ENCODE data around the gene ACSL3.
"Not testable (repeated sequence)": the region's sequence is repeated elsewhere in the genome, so short reads cannot be mapped to it uniquely, and the experiment has no call there.

The ACSL3 gene

DNA sequence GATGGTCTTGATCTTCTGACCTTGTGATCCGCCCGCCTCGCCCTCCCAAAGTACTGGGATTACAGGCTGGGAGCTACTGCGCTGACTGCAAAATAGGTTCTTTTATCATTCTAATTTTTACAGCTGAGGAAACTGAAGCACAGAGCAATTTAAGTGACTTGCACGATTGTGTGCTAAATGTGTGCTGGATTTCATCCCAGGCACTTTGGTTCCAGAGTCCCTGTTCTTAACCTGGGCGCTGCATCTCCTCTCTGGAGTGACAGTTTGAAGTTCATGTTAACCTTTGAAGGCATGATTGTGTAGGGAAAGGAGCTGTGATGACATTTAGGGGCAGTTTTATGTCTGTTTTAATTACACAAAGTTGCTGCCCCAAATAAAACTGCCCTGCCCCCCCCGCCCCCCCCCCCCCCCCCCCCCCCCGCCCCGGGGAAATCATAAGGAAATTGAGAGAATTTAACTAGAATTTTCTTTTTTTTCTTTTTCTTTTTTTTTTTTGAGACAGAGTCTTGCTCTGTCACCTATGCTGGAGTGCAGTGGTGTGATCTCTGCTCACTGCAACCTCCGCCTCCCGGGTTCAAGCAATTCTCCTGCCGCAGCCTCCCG is 5.6 kb downstream of the ACSL3 start:
- no peak overlapping the region for H3K27ac ChIP-seq (replicated peaks)
- H3K4me3 ChIP-seq (replicated peaks; ENCODE audit: insufficient read depth, low read length) = no peak overlapping the region
- TF ChIP-seq, protein P1, sequence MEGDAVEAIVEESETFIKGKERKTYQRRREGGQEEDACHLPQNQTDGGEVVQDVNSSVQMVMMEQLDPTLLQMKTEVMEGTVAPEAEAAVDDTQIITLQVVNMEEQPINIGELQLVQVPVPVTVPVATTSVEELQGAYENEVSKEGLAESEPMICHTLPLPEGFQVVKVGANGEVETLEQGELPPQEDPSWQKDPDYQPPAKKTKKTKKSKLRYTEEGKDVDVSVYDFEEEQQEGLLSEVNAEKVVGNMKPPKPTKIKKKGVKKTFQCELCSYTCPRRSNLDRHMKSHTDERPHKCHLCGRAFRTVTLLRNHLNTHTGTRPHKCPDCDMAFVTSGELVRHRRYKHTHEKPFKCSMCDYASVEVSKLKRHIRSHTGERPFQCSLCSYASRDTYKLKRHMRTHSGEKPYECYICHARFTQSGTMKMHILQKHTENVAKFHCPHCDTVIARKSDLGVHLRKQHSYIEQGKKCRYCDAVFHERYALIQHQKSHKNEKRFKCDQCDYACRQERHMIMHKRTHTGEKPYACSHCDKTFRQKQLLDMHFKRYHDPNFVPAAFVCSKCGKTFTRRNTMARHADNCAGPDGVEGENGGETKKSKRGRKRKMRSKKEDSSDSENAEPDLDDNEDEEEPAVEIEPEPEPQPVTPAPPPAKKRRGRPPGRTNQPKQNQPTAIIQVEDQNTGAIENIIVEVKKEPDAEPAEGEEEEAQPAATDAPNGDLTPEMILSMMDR (IDR thresholded peaks at IDR 0.05; ENCODE audit: insufficient read depth, low read length) = no peak
- TF ChIP-seq GABPA (IDR thresholded peaks at IDR 0.05; ENCODE audit: low read depth) (no peak), POLR2AphosphoS5 (IDR thresholded peaks at IDR 0.05; ENCODE audit: low read depth) (no peak), SPI1 (IDR thresholded peaks at IDR 0.05; ENCODE audit: borderline replicate concordance, low read depth) (no peak)
- TF ChIP-seq, protein P2, sequence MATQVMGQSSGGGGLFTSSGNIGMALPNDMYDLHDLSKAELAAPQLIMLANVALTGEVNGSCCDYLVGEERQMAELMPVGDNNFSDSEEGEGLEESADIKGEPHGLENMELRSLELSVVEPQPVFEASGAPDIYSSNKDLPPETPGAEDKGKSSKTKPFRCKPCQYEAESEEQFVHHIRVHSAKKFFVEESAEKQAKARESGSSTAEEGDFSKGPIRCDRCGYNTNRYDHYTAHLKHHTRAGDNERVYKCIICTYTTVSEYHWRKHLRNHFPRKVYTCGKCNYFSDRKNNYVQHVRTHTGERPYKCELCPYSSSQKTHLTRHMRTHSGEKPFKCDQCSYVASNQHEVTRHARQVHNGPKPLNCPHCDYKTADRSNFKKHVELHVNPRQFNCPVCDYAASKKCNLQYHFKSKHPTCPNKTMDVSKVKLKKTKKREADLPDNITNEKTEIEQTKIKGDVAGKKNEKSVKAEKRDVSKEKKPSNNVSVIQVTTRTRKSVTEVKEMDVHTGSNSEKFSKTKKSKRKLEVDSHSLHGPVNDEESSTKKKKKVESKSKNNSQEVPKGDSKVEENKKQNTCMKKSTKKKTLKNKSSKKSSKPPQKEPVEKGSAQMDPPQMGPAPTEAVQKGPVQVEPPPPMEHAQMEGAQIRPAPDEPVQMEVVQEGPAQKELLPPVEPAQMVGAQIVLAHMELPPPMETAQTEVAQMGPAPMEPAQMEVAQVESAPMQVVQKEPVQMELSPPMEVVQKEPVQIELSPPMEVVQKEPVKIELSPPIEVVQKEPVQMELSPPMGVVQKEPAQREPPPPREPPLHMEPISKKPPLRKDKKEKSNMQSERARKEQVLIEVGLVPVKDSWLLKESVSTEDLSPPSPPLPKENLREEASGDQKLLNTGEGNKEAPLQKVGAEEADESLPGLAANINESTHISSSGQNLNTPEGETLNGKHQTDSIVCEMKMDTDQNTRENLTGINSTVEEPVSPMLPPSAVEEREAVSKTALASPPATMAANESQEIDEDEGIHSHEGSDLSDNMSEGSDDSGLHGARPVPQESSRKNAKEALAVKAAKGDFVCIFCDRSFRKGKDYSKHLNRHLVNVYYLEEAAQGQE (IDR thresholded peaks at IDR 0.05; ENCODE audit: insufficient replicate concordance, low read depth) = no peak
- no peak for DNase-seq (ENCODE audit: low read depth in 1 of 2, low spot score in 1 of 2)
- no peaks in the 10 kb centered on the region for H3K27me3 ChIP-seq (ENCODE audit: insufficient read depth, poor library complexity, severe bottlenecking)

DNA sequence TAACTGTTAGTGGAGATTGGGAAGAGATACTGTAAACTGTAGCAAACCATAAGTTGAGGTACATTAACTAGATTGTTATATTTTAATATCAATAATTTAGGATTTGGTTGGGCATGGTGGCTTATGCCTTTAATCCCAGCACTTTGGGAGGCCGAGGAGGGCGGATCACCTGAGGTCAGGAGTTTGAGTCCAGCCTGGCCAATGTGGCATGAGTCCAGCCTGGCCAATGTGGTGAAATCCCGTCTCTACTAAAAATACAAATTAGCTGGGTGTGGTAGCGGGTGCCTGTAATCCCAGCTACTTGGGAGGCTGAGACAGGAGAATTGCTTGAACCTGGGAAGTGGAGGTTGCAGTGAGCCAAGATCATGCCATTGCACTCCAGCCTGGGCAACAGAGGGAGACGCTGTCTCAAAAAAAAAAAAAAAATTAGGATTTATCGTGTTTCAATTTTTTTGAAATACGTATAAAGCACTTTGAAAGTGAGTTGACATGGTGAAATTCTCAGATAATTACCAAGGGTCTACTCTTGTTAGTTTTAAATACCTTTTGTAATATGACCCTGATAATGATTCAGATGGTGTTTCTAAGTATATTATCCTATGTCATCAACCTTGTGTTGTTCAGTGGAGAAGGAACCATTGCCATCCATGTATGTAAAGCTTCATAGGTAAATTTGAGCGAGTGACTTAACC is 7.9 kb downstream of the ACSL3 start:
- not testable (repeated sequence) for DNase-seq (ENCODE audit: low read depth in 1 of 2, low spot score in 1 of 2); H3K27ac ChIP-seq (replicated peaks); H3K4me3 ChIP-seq (replicated peaks; ENCODE audit: insufficient read depth, low read length); H3K27me3 ChIP-seq (ENCODE audit: insufficient read depth, poor library complexity, severe bottlenecking)

DNA sequence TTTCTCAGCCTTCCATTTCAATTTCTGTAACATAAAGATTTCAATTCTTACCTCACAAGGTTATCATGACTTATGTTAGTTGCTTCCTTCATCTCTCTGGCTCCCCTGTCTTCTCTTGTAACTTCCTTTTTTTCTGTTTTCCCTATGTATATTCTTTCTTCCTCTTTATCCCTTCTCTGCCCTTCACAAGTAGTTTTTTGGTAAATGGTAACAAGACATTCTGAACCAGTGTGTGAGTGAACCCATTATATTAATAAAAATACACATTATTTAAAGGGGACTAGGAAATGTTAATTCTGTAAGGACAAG is 8.4 kb downstream of the ACSL3 start:
- no peak overlapping the region for H3K4me3 ChIP-seq (replicated peaks; ENCODE audit: insufficient read depth, low read length)
- H3K27ac ChIP-seq (replicated peaks) = no peak overlapping the region
- TF ChIP-seq SPI1 (IDR thresholded peaks at IDR 0.05; ENCODE audit: borderline replicate concordance, low read depth) (peak; percentile 19; the same call in 1 of the 2 replicates), GABPA (IDR thresholded peaks at IDR 0.05; ENCODE audit: low read depth) (no peak)
- peak in 1 of 2 experiments; percentile 15 for DNase-seq (ENCODE audit: low read depth in 1 of 2, low spot score in 1 of 2)
- no peaks in the 10 kb centered on the region for H3K27me3 ChIP-seq (ENCODE audit: insufficient read depth, poor library complexity, severe bottlenecking)

DNA sequence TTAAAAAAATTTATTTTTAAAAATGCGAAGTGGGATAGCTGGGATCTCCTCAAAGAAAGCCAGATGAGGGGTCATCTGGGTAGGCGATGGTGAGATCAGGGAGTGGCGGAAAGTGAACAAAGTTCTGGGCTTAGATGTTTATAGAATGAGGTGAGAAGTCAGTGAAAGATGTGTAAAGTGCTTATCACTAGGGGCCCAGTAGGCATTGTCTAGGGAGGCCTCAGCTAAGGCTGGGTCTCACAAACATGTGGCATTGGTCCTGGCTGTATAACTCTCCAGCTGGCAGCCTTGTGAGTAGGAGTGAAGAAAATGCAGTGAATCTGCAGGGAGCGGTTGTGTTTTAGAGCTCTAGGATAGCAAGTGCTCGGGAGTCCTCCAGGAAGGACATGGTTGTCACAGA is 10.5 kb downstream of the ACSL3 start:
- TF ChIP-seq GABPA (IDR thresholded peaks at IDR 0.05; ENCODE audit: low read depth) (no peak), POLR2AphosphoS5 (IDR thresholded peaks at IDR 0.05; ENCODE audit: low read depth) (no peak), SPI1 (IDR thresholded peaks at IDR 0.05; ENCODE audit: borderline replicate concordance, low read depth) (no peak)
- TF ChIP-seq, protein P1 (IDR thresholded peaks at IDR 0.05; ENCODE audit: insufficient read depth, low read length) = no peak
- TF ChIP-seq, protein P2 (IDR thresholded peaks at IDR 0.05; ENCODE audit: insufficient replicate concordance, low read depth) = no peak
- no peak for DNase-seq (ENCODE audit: low read depth in 1 of 2, low spot score in 1 of 2)
- Histone ChIP-seq H3K4me3 (replicated peaks; ENCODE audit: insufficient read depth, low read length) (no peak overlapping the region), H3K27ac (replicated peaks) (no peak overlapping the region), H3K27me3 (ENCODE audit: insufficient read depth, poor library complexity, severe bottlenecking) (no peaks in the 10 kb centered on the region)

DNA sequence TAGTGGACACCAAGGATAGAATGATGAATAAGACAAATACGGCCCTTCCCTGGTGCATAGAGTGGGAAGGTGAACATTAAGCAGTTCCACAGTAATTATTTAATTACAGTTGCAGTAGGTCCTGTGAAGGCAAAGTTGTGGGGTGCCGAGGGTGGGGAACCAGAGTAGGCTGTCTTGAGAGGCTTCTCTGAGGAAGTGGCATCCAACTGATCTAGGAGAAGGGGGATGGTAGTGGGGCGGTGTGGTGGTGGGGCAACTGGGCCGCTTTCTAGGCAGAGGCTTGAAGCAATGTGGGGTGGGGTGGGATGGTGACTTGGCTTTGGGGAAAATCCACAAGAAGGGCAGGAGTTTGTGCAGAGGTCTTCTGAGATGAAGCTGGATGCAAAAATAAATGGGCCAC is 11.7 kb downstream of the ACSL3 start:
- Histone ChIP-seq H3K27ac (replicated peaks) (no peak overlapping the region), H3K4me3 (replicated peaks; ENCODE audit: insufficient read depth, low read length) (no peak overlapping the region), H3K27me3 (ENCODE audit: insufficient read depth, poor library complexity, severe bottlenecking) (no peaks in the 10 kb centered on the region)
- TF ChIP-seq, protein P2 (IDR thresholded peaks at IDR 0.05; ENCODE audit: insufficient replicate concordance, low read depth) = no peak
- no peak for TF ChIP-seq GABPA (IDR thresholded peaks at IDR 0.05; ENCODE audit: low read depth)
- TF ChIP-seq SPI1 (IDR thresholded peaks at IDR 0.05; ENCODE audit: borderline replicate concordance, low read depth) = peak; percentile 36; the same call in 1 of the 2 replicates
- no peak for TF ChIP-seq POLR2AphosphoS5 (IDR thresholded peaks at IDR 0.05; ENCODE audit: low read depth)
- TF ChIP-seq, protein P1 (IDR thresholded peaks at IDR 0.05; ENCODE audit: insufficient read depth, low read length) = no peak
- no peak for DNase-seq (ENCODE audit: low read depth in 1 of 2, low spot score in 1 of 2)
